Measurements from ENCODE around the gene NPEPL1.

- no peak for TF ChIP-seq POLR2A (IDR thresholded peaks at IDR 0.05)
- no peak for TF ChIP-seq CTCF (IDR thresholded peaks at IDR 0.05)
Measured at GRCh38 chr20:58652606-58653294, 39.9 kb upstream of the NPEPL1 start.
